Effector memory CD4-positive, alpha-beta T cell (primary cell): ENCODE measurements around the gene ENOX2.
"Not testable (repeated sequence)": the region's sequence is repeated elsewhere in the genome, so short reads cannot be mapped to it uniquely, and the experiment has no call there.

Source experiments
- DNase-seq, 3 donors: peaks; one replicate each; pipeline ENCODE4 v3.0.0-alpha.2; 2020
- H3K27ac ChIP-seq: 2 replicates; pipeline ENCODE4 v1.7.0; 2013; ENCODE audit warnings: mild to moderate bottlenecking, low read length, moderate library complexity; ENCODE audit not compliant: insufficient read depth, poor library complexity, severe bottlenecking
- H3K27me3 ChIP-seq: replicated peaks from 2 replicates; pipeline ENCODE4 v1.7.0; 2013; ENCODE audit warnings: mild to moderate bottlenecking, low read length; ENCODE audit not compliant: insufficient read depth, control insufficient read depth, poor library complexity, severe bottlenecking
- H3K36me3 ChIP-seq: 2 replicates; pipeline ENCODE4 v1.7.0; 2013; ENCODE audit warnings: mild to moderate bottlenecking, low read length, moderate library complexity; ENCODE audit not compliant: control insufficient read depth, insufficient read depth
- H3K4me1 ChIP-seq: 2 replicates; pipeline ENCODE4 v1.7.0; 2013; ENCODE audit warnings: low read length, mild to moderate bottlenecking; ENCODE audit not compliant: control insufficient read depth, insufficient read depth, poor library complexity, severe bottlenecking
- H3K4me3 ChIP-seq: 2 replicates; pipeline ENCODE4 v1.7.0; 2013; ENCODE audit warnings: low read length, low read depth, mild to moderate bottlenecking; ENCODE audit not compliant: insufficient read depth, poor library complexity, severe bottlenecking
- H3K9me3 ChIP-seq: 2 replicates; pipeline ENCODE4 v1.7.0; 2013; ENCODE audit warnings: mild to moderate bottlenecking, low read length, moderate library complexity; ENCODE audit not compliant: control insufficient read depth
- total RNA-seq, 3 donors: gene quantifications; one replicate each; lab custom pipeline; 2026; lab: John Stamatoyannopoulos, UW

ENOX2 gene, protein sequence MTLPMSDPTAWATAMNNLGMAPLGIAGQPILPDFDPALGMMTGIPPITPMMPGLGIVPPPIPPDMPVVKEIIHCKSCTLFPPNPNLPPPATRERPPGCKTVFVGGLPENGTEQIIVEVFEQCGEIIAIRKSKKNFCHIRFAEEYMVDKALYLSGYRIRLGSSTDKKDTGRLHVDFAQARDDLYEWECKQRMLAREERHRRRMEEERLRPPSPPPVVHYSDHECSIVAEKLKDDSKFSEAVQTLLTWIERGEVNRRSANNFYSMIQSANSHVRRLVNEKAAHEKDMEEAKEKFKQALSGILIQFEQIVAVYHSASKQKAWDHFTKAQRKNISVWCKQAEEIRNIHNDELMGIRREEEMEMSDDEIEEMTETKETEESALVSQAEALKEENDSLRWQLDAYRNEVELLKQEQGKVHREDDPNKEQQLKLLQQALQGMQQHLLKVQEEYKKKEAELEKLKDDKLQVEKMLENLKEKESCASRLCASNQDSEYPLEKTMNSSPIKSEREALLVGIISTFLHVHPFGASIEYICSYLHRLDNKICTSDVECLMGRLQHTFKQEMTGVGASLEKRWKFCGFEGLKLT
- 9.2 to 12.8 (median 11.6) reads per million in 3 donors for total RNA-seq

DNA sequence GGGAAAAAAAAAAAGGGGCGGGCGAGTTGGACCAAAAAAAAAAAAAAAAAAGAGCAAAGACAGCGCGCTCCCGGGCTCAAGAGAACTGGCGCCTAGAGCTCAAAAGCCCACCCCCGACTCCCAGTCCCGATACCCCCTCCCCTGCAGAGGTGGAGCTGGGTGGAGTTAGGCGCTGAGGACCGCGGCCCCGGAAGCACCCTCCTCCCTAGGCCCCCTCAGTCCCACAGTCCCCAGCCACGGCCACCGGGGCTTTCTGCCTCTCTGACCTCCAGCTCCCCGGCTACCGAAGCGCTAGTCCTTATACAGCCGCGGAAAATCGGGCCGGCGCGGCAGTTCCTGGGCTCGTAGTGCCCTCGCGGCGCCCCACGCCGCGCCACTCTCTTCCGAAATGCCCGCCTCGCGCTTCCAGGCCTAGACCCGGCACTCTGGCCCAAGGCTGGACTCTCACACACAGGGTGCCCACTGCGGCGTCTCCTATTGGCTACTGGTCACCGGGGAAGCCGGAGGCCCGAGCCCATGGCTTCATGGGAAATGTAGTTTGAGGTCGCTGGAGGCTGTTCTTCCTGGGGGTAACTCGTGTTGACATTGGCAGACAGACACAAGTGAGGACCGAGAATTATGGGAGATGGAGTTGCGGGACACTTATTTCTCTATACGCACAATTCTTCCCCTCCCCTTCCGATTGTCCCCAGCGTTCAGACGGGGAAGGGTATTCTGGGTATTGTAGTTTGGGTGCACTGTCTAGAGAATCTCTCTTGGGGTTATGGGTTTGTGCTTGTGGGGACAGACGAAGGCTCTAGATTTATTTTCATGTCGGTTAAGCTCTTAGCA is at the start of gene ENOX2:
Gene ENOX2, minus strand, starts transcription at position 427 of the 831 bp plus-strand sequence. CDS start 199,993 bp downstream, outside the sequence.
- peak within 1 kb of the TSS; percentile 82 for H3K27ac ChIP-seq
- no peaks in the 10 kb centered on the region for H3K9me3 ChIP-seq
- H3K4me1 ChIP-seq, result no peaks in the 10 kb centered on the region
- H3K36me3 ChIP-seq, result no peaks in the 10 kb centered on the region
- peak within 1 kb of the TSS; percentile 75 for H3K4me3 ChIP-seq
- peak; percentile 69 to 81 (median 78) for DNase-seq
- H3K27me3 ChIP-seq, result no peaks in the 10 kb centered on the region

DNA sequence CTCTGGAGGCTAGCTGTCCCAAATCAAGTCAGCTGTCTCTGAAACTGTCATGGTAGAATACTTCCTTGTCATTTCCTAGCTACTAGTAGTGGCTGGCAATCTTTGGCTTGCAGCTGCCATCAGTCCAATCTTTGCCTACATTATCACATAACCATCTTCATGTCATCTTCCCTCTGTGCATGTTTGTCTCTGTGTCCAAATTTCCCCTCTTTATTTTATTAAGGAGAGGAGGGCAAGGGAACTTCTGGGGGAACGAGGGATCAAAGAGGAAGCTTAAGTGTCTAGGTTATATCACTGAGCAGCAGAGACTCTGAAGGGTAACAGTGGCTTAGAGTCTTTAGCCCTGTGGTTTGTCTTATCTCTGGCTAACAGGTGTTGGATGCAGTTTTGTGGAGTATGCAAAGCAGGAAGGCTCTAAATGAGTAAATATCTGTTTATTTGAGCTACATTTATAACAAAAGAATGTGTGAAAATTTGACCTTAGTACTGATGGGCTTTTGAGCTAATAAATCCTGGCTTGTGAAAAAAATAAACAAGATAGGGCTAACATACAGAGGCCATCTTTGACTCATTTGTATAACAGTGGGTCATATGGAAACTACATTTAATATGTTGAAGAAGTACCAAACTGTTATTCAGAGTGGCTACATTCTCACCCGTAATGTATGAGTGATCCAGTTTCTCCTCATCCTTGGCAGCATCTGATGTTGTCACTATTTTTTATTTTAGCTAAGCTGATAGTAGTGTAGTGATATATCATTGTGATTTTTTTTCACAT is 49.4 kb upstream of the ENOX2 start:
- no peak overlapping the region for H3K27ac ChIP-seq
- H3K9me3 ChIP-seq, result no peaks in the 10 kb centered on the region
- no peak overlapping the region for H3K4me3 ChIP-seq
- no peaks in the 10 kb centered on the region for H3K36me3 ChIP-seq
- H3K4me1 ChIP-seq, result no peaks in the 10 kb centered on the region
- DNase-seq, result no peak
- H3K27me3 ChIP-seq, result no peaks in the 10 kb centered on the region

DNA sequence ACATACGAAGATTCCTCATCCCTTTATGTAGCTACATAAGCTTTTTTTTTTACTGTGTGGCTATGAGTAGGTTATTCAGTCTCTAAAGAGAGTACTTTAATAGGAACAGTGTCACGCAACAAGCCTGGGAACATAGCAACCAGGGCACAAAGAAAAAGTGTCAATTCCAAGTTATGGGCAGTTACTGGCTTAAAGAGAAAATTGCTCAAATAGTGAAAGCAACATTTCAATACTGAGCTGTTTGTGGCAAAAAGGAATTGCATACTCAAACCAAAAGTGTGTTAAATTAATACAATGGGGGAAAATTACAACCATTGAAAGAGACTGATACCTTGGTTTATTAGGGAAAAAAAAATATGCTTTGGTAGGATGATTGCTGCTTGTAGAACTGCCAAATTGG is 41.2 kb upstream of the ENOX2 start:
- Histone ChIP-seq H3K27me3 (no peaks in the 10 kb centered on the region), H3K9me3 (no peaks in the 10 kb centered on the region)
- no peak for DNase-seq

DNA sequence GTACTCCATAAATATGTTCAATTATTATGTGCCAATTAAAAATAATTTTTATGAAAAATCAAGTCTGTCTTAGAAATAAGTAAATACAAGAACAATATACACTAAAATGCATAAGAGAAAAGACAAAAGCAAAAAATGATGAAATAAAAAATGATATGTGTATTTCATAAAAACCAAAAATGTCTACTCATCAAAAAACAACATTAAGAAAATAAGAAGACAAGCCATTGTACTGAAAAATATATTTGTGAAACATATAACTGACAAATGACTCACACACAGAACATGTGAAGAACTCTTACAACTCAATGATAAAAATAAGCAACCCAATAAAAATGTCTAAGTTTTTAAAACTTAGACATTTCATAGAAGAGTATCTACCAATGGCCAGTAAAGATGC is 34.1 kb upstream of the ENOX2 start:
- H3K27ac ChIP-seq, result no peak overlapping the region
- no peaks in the 10 kb centered on the region for H3K36me3 ChIP-seq
- no peak overlapping the region for H3K4me3 ChIP-seq
- no peak for DNase-seq
- no peaks in the 10 kb centered on the region for H3K27me3 ChIP-seq
- no peaks in the 10 kb centered on the region for H3K4me1 ChIP-seq
- H3K9me3 ChIP-seq, result no peaks in the 10 kb centered on the region

More for the DNA sequence above, 41.2 kb upstream of the ENOX2 start:
- Histone ChIP-seq H3K4me1 (no peaks in the 10 kb centered on the region), H3K4me3 (no peak overlapping the region), H3K36me3 (no peaks in the 10 kb centered on the region), H3K27ac (no peak overlapping the region)

DNA sequence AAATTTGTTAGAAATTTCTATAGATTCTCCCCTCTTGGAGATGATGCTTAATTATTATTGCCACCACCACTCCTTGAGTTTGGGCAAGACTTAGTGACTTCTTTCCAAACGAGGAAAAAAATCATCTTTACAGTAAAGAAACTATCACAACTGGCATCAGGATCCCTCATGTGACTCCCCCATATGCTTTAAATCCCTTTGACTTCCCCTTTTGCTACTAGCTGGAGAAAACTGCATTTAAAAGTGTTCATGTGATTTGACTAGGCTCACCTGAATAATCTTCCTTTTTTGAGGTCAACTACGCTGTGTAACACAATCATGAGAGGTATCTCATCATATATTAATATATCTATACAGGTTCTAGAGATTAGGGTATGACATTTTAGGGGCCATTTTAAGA is 30.3 kb upstream of the ENOX2 start:
- Histone ChIP-seq H3K4me1 (no peaks in the 10 kb centered on the region), H3K4me3 (no peak overlapping the region), H3K36me3 (no peaks in the 10 kb centered on the region), H3K27me3 (no peaks in the 10 kb centered on the region), H3K9me3 (no peaks in the 10 kb centered on the region), H3K27ac (no peak overlapping the region)
- DNase-seq, result no peak

DNA sequence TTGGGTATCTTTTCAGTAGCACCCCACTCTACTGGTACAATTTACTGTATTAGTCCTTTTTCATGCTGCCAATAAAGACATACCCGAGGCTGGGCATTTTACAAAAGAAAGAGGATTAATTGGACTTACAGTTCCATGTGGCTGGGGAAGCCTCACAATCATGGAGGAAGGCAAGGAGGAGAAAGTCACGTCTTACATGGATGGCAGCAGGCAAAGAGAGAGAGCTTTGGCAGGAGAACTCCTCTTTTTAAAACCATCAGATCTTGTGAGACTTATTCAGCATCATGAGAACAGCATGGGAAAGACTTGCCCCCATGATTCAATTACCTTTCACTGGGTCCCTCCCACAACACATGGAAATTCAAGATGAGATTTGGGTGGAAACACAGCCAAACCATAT is 17.4 kb upstream of the ENOX2 start:
- not testable (repeated sequence) for H3K9me3 ChIP-seq, H3K4me3 ChIP-seq, H3K27me3 ChIP-seq, H3K27ac ChIP-seq, H3K36me3 ChIP-seq, DNase-seq, H3K4me1 ChIP-seq

DNA sequence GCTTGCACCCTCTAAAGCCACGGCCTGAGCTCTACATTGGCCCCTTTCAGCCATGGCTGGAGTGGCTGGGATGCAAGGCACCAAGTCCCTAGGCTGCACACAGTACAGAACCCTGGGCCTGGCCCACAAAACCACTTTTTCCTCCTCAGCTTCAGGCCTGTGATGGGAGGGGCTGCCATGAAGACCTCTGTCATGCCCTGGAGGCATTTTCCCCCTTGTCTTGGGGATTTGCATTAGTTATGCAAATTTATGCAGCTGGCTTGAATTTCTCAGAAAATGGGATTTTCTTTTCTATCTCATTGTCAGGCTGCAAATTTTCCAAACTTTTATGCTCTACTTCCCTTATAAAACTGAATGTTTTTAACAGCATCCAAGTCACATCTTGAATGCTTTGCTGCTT is 16.7 kb upstream of the ENOX2 start:
- H3K36me3 ChIP-seq, H3K27me3 ChIP-seq, DNase-seq, H3K27ac ChIP-seq, H3K9me3 ChIP-seq, H3K4me3 ChIP-seq, H3K4me1 ChIP-seq: not testable (repeated sequence)

DNA sequence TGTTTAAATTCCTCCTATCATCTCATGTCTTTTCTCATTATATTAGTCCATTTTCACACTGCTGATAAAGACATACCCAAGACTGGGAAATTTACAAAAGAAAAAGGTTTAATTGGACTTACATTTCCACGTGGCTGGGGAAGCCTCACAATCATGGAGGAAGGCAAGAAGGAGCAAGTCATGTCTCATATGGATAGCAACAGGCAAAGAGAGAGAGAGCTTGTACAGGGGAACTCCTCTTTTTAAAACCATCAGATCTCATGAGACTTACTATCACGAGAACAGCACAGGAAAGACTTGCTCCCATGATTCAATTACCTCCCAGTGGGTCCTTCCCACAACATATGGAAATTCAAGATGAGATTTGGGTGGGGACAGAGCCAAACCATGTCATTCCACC is 15.5 kb upstream of the ENOX2 start:
- not testable (repeated sequence) for H3K36me3 ChIP-seq, H3K27ac ChIP-seq, H3K4me3 ChIP-seq, H3K9me3 ChIP-seq, H3K4me1 ChIP-seq, H3K27me3 ChIP-seq, DNase-seq

DNA sequence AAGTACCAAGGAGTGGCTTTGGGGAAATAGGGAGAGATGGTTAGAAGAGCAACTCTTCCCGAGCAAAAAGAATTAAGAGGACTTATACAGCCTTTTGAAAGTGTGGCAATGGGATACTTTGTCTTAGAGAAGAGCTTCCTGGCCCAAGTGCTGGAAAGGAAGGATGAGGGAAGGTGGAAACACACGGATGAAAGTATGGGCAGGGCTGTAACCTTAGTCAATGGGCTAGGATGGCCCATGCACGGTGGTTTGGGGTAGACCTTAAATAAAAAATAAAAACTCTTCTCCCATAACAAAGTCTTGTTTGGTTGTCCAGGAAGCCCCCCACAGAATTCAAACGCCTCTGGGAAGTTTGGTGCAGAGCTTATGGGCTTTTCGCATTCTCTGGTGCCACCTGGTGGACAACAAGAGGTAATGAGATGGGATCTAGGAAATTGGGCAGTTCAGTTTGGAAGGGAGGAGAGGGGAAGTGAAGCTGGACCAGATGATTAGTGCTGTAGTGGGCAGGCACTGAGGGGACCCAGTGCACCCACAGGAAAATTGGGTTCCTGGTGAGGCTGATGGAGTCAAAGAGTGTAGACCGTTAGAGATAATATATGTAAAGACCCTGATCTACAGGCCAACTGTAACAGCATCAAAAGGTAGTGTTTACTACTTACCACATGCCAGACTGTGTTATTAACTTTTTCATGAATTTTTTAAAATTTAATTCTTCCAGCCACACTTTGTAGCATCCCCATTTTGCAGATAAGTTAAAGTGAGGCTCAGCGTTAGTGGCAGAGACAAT is 13.8 kb upstream of the ENOX2 start:
- H3K4me3 ChIP-seq, result no peak overlapping the region
- no peaks in the 10 kb centered on the region for H3K9me3 ChIP-seq
- H3K4me1 ChIP-seq, result no peaks in the 10 kb centered on the region
- no peaks in the 10 kb centered on the region for H3K27me3 ChIP-seq
- H3K27ac ChIP-seq, result no peak overlapping the region
- H3K36me3 ChIP-seq, result no peaks in the 10 kb centered on the region
- DNase-seq, result peak in 1 of 3 donors; percentile 24
